HG02938 (cell line): ENCODE results near the gene HSF2.

Experiments used
- ATAC-seq: cut with Tn5 transposase; IDR thresholded peaks from one replicate; pipeline ENCODE4 v1.9.1; 2021; ENCODE audit warnings: mild to moderate bottlenecking, moderate library complexity; ENCODE audit not compliant: unreplicated experiment

HSF2 gene

DNA sequence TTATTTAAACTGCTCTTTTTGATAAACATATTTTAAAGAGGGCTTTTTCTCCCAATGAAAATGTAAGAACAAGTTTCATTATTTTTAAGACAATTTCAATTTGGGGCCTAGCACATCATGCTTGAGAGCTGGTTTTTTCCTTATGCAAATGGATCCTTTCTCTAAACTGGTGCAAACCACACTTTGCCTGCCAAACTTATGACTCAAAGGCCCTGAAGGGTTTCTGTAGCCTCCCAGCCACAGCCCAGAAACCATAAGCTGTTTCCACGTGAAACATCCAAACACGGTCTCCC lies 451 bp upstream of the HSF2 start:
- ATAC-seq: no peak

DNA sequence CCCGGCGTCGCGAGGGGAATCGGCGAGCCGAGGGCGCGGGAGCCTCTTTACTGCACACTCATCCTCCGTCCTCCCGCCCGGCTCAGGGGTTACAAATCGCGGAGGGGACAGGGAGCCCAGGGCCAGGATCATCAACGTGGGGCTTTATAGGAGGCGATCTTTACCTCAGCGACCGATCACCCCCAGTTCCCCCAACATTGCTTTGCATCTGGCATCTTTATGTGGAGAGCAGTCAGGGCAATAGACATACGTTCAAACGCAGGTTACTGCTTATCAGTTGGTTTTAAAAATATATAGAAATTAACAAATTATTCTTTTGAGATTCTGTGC lies 634 bp downstream of the HSF2 start:
- peak; percentile 13 for ATAC-seq

- no peak for ATAC-seq
These were observed 1.1 kb downstream of the HSF2 start for GRCh38 chr6:122400462-122401089.

DNA sequence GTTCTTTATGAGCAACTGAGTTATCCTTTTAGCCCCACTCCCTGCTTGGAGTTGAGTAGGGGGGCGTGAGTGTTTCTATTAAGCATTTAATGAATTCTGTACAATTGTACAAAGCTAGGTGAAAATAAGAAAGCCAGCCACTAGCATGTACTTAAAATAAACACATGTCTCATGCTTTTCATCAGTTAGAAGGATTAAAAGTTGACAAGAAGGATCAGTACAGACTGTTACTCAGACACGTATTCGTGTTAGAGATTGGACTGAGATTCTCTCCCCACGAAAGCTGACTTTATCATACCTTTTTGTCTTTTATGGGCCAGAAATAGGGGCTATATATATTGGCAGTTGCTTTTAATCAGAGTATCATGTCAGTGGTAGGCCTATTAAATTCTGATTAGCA lies 1.7 kb downstream of the HSF2 start:
- no peak for ATAC-seq

DNA sequence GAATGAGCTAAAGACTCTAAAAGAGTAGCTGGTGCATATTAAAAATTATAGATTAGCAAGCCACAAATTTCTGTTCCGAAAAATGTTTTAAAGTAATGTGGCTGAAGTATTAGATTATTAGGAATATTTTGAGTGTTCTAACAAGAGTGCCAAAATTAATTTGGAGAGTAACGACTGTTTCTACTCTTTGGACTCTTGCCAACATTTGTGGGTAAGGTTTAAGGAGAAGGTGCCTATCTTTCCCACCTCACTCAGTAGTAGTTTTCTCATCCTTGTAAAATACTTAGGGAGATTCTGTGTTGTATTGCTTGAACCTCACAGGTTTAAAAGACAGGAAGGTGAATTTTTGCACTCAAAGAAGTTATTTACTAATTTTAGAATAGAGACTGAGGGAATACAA lies 5.0 kb downstream of the HSF2 start:
- no peak for ATAC-seq

GRCh38 chr6:122405417-122405816 lies 6.0 kb downstream of the HSF2 start:
- ATAC-seq: no peak

DNA sequence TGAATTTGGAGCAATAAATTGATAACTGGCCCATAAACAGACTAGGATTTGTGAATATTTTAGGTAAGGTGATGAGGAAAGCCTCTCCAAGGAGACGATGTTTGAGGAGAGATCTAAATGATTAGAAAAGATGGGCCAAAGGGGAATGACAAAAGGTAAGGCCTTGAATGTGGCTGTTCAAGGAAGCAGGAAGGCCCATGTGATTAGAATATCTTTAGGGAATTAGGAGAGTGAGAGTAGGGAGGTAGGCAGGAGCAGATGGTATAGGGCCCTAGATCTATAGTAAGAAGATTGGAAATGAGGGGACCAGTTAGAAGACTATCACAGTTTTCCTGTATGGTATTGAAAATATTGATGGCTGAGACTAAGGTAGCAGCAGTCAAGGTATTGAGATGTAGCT lies 6.7 kb downstream of the HSF2 start:
- no peak for ATAC-seq

DNA sequence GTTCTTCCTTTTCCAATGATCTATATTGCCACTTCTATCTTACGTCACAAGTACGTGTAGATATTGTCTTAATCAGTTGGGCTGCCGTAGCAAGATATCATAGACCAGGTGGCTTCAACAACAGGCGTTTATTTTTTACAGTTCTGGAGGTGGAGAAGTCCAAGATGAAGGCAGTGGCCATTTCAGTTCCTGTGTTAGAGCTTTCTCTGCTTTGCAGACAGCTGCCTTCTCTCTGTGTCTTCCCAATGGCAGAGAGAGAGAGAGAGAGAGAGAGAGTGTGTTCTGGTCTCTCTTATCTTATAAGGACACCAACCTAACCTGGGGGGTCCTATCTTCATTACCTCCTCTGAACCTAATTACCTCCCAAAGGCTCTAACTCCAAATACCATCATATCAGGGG lies 8.3 kb downstream of the HSF2 start:
- ATAC-seq: no peak

DNA sequence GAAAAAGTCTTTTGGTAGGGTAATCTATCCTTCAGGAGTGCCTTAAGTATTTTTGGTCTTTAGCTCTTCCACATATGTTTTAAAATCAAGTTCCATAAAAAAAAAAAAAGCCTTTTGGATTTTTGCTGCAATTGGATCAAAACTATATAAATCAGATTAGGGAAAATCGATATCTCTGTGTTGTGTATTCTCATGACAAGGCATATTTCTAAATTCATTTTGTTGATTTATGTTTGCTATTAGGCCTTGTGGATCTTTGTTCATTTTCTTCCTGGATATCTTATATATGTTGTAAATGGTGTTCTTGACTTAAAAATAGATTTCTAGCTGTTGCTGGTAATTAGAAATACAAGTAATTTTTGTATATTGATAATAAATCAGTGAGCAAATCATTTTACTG lies 8.8 kb downstream of the HSF2 start:
- no peak for ATAC-seq

GRCh38 chr6:122408702-122409458 lies 9.4 kb downstream of the HSF2 start:
- ATAC-seq: no peak

- no peak for ATAC-seq
These were observed 12.5 kb downstream of the HSF2 start for GRCh38 chr6:122412001-122412400.

DNA sequence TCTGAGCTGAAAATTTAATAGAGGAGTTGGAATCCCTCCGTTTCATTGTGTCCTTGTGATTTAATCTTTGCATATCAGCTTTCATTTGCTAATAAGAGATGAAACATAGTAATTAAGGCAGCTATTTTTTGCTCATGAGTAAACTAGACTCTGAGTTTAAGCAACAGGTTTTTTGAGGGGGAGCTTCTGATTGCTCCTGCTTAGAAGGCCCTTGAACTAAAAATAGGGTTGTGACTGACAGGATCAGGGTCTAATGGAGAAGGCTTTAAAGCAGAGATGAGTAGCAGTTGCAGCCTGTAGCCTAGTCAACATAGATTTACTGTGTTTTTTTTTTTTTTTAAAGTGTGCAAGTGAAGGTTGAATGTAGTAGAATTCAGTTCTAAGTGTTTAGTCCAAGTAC lies 17.4 kb downstream of the HSF2 start:
- ATAC-seq: no peak

GRCh38 chr6:122422003-122422402 lies 22.6 kb downstream of the HSF2 start:
- no peak for ATAC-seq

DNA sequence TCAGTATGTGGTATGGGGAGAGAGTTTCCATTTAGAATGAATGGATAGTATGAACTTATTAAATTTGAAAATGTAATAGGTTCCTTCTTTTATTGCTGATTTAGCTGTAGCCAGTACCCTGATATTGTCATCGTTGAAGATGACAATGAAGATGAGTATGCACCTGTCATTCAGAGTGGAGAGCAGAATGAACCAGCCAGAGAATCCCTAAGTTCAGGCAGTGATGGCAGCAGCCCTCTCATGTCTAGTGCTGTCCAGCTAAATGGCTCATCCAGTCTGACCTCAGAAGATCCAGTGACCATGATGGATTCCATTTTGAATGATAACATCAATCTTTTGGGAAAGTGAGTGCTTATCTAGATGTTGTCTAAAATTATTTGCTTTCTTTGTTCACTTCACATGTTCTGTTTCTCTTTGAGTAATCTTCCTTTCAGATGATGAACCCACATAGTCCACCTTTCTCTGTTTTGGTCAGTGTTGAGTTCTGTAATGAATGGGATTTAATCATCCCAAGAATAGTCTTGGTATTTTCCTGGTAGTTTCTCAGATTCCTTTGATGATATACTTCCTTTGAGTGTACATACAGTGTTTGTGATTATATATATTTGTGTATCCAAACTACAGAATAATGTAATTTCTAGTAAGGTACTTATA lies 23.3 kb downstream of the HSF2 start:
- peak; percentile 86 for ATAC-seq

DNA sequence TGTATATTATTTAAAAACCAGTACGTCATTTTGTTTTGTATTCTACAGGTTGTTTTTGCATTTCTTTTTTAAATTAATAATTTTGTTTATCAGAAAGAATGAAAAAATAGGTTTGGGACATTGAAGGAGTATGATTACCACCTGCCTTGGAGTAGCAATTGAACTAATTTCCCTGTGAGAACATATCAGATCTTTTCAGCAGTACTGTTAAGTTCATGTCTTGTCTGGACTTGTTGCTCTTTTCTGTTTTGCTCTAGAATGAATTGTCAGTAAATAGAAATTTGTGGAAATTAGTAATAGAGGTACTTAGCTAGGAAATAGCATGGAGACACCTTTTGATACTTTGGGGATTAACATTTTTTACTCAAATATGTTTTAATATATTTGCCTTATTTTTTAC lies 24.3 kb downstream of the HSF2 start:
- no peak for ATAC-seq

DNA sequence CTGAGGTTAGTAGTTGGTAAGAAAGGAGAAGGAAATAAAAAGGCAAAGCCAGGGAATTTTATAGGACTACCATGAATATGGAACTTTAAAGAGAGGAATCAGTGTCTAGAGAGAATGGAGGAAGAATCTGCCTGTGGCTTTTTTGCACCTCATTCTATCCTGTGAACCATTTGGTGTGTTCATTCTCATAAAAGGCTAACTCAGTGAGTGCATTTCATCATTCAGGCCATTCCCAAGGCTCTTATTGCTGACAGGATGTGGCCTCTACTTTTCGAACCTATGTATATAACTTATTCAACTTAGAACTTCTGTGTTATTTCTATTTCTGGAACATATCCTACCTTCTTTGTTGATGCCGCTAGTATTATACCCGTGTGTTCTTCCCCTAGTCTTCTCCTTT lies 27.1 kb downstream of the HSF2 start:
- ATAC-seq: no peak

DNA sequence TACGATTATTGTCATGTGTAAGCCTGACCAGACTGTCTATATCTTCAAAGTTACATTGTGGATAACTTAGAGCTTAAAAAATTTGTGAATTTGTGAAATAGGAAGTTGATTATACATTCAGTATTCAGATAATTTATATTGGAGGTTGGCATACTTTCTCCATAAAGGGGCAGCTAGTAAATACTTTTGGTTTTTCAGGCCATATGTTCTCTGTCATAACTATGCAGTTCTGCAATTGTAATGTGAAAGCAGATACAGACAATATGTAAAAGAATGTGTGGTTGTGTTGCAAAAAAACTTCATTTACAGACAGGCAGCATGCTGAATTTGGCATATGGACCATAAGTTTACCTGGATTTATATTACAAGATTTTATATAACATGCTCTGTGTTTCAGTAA lies 29.3 kb downstream of the HSF2 start:
- no peak for ATAC-seq

DNA sequence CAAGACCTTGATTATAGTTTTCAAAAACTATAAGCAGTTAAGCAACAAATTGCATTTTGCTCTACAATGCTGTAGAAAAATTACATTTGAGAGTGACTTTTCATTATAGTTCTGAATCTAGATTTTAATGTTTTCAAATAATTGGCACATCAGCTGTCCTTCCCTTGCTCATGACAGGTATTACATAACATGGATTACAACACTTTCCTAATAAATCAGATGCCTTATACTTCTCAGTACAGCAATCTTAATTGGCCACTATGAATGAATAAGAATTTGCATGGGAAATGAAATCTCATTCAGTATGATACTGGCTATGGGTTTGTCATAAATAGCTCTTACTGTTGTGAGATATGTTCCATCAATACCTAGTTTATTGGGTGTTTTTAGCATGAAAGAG lies 29.9 kb downstream of the HSF2 start:
- ATAC-seq: no peak

DNA sequence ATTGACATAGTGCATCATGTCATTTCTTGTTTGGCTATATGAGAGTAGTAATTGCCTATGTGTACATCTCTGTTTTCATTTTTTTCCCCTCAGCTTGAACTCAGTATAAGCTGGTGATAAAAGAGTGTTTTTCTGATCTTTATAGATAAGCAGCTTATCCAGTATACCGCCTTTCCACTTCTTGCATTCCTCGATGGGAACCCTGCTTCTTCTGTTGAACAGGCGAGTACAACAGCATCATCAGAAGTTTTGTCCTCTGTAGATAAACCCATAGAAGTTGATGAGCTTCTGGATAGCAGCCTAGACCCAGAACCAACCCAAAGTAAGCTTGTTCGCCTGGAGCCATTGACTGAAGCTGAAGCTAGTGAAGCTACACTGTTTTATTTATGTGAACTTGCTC lies 32.3 kb downstream of the HSF2 start:
- no peak for ATAC-seq

- ATAC-seq: peak; percentile 76
These were observed 33.4 kb downstream of the HSF2 start for GRCh38 chr6:122432816-122433215.

- no peak for ATAC-seq
These were observed 39.5 kb downstream of the HSF2 start for GRCh38 chr6:122438975-122439374.

DNA sequence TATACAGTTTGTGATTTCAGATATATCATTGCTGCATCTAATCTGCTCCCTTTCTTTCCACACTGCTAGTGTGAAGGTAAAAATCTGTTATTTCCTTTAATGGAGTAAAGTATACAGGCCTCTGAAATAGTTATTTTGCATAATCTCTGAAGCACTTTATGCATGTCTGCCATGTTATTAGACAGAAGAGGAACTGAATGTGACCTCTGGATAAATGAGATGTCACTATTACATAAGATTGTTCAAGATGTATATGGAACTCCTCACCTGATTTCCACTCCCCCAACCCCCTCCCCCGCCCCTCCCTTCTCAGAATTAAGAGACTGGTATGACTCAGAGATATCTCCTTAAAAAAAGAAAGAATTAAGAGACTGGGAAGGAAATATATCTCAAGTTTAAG lies 45.8 kb downstream of the HSF2 start:
- ATAC-seq: no peak

DNA sequence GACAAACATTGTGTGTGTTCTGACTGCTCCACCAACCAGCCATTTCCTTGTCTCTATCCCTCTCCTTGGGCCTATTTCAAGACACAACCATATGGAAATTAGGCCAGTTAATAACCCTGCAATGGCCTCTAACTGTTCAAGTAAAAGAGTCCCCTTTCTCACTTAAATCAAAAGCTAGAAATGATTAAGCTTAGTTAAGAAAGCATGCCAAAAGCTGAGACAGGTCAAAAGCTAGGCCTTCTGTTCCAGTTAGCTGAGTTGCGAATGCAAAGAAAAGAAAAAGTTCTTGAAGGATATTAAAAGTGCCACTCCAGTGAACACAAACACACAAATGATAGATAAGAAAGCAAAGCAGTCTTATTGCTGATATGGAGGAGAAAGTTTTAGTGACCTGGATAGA lies 49.6 kb downstream of the HSF2 start:
- no peak for ATAC-seq
